Measurements from ENCODE around the gene SUCLG2. TPM values are rescaled to one million over a fixed set of nuclear protein-coding genes. Genes with fewer than 3 reads are reported as not detected.

The SUCLG2 gene
- total RNA-seq, 2 experiments from 2014 or later = 58.2 to 61.1 TPM

DNA sequence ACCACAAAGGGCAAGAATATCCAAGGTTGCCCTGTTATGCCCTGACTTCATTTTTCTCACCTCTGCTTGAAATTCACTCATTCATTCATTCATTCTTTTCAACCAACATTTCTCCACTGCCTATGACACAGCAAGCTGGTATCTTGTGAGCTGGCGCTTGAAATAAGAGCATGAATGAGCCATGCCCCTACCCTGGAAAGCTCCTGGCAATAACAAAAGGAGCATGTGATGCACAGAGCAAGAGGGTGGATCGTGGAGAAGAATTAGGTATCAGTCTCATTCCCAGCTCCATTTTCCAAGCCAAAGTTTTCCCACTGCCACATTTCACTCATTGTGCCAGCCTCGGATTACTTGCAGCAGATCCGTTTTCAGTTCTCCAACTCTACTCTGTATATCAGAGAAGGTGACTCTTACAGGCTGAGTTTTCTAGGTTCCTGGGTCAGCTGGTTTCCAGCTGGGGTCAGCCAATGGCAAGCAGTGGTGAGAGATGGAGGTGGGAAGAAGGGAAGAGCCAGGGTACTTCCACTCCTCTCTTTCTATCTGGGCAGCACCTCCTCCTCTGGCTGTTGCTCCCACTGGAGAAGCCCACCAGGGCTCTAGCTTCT, 144.8 kb downstream of the SUCLG2 start:
- ChIA-PET CTCF (no interaction called here), POLR2A (no interaction called here)
- Mint-ChIP-seq H3K4me1 (no peaks in the 10 kb centered on the region), H3K27ac (no peak overlapping the region), H3K27me3 (no peaks in the 10 kb centered on the region), H3K9me3 (ENCODE audit: low read depth) (no peaks in the 10 kb centered on the region), H3K36me3 (ENCODE audit: low read depth) (peaks cover 36% of the 10 kb centered on the region), H3K4me3 (no peak overlapping the region)
- no peak for DNase-seq
- no peak for ATAC-seq
- intact Hi-C loops (cut with DNase I, micrococcal nuclease) = no loop called here

DNA sequence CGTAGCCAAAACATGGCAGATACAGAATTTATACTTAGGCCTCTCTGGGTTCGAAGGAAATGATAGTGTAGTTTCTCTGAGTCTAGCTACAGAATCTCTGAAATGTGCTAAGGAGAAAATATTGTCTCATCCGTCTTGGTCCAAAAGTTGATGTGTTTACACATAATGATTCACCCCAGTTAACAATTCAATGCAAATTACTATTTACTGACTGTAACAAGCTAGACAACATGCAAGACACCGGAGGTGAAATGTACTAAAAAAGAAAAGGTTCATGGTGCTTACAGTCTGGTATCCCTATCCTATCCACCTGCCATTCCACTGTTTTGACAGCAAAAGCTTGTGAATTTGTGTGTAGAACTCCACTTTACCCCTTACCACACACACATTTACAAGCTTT, 146.8 kb downstream of the SUCLG2 start:
- Mint-ChIP-seq H3K36me3 (ENCODE audit: low read depth) (peaks cover 32% of the 10 kb centered on the region), H3K27ac (no peak overlapping the region), H3K4me3 (no peak overlapping the region), H3K9me3 (ENCODE audit: low read depth) (no peaks in the 10 kb centered on the region), H3K4me1 (no peaks in the 10 kb centered on the region), H3K27me3 (no peaks in the 10 kb centered on the region)
- ChIA-PET CTCF (interaction anchor here (1.0 kb wide), 1 partner anchor 10 kb away, joined by 3 read pairs; no protein-coding TSS in a partner anchor), POLR2A (no interaction called here)
- ATAC-seq = no peak
- intact Hi-C loops (cut with DNase I, micrococcal nuclease) = no loop called here
- no peak for DNase-seq

DNA sequence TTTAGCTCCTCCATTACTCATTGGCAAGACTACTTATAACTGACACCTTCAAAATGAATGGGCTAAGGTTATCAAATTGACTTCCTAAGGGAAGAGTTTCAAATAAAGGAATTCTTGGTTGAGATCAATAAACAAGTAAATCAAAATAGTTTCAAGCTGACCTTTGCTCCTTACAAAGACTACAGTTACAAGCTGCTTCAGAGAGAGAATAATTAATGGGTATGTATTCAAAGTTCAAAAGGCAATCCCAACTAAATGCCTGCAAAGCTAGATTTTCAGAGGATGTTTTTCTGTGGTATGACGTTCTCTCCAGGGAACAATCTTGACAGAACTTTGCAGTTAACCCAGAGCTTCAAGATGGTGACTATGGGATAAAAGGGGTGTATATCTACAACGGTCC, 153.7 kb downstream of the SUCLG2 start:
- Mint-ChIP-seq H3K36me3 (ENCODE audit: low read depth) (peaks cover 35% of the 10 kb centered on the region), H3K27me3 (no peaks in the 10 kb centered on the region), H3K4me3 (no peak overlapping the region), H3K9me3 (ENCODE audit: low read depth) (no peaks in the 10 kb centered on the region), H3K4me1 (no peaks in the 10 kb centered on the region), H3K27ac (no peak overlapping the region)
- intact Hi-C loops (cut with DNase I, micrococcal nuclease) = no loop called here
- ChIA-PET CTCF (interaction anchor here (1.4 kb wide), 1 partner anchor 12 kb away, joined by 3 read pairs; no protein-coding TSS in a partner anchor), POLR2A (no interaction called here)
- ATAC-seq (no peak), DNase-seq (no peak)

GRCh38 chr3:67497746-67498145, 156.7 kb downstream of the SUCLG2 start:
- H3K27ac Mint-ChIP-seq = no peak overlapping the region
- intact Hi-C loops (cut with DNase I, micrococcal nuclease) = no loop called here
- H3K9me3 Mint-ChIP-seq (ENCODE audit: low read depth) = no peaks in the 10 kb centered on the region
- peaks cover 42% of the 10 kb centered on the region for H3K36me3 Mint-ChIP-seq (ENCODE audit: low read depth)
- ChIA-PET CTCF (interaction anchor here (1.1 kb wide), 1 partner anchor 20 kb away, joined by 3 read pairs; no protein-coding TSS in a partner anchor), POLR2A (no interaction called here)
- ATAC-seq = no peak
- DNase-seq = no peak
- no peak overlapping the region for H3K4me3 Mint-ChIP-seq
- H3K4me1 Mint-ChIP-seq = no peaks in the 10 kb centered on the region
- no peaks in the 10 kb centered on the region for H3K27me3 Mint-ChIP-seq

GRCh38 chr3:67495751-67496150, 158.7 kb downstream of the SUCLG2 start:
- no peaks in the 10 kb centered on the region for H3K27me3 Mint-ChIP-seq
- H3K27ac Mint-ChIP-seq = no peak overlapping the region
- no peak for ATAC-seq
- CTCF ChIA-PET = no interaction called here
- peaks cover 2% of the 10 kb centered on the region for H3K4me1 Mint-ChIP-seq
- no peaks in the 10 kb centered on the region for H3K9me3 Mint-ChIP-seq (ENCODE audit: low read depth)
- no peak for DNase-seq
- no peak overlapping the region for H3K4me3 Mint-ChIP-seq
- POLR2A ChIA-PET = no interaction called here
- intact Hi-C loops (cut with DNase I, micrococcal nuclease) = no loop called here
- peaks cover 46% of the 10 kb centered on the region for H3K36me3 Mint-ChIP-seq (ENCODE audit: low read depth)

GRCh38 chr3:67493808-67494207, 160.6 kb downstream of the SUCLG2 start:
- Mint-ChIP-seq H3K27ac (no peak overlapping the region), H3K27me3 (no peaks in the 10 kb centered on the region), H3K4me3 (no peak overlapping the region), H3K36me3 (ENCODE audit: low read depth) (peaks cover 49% of the 10 kb centered on the region), H3K9me3 (ENCODE audit: low read depth) (no peaks in the 10 kb centered on the region), H3K4me1 (peaks cover 12% of the 10 kb centered on the region)
- intact Hi-C loops (cut with DNase I, micrococcal nuclease) = no loop called here
- POLR2A ChIA-PET = no interaction called here
- no peak for ATAC-seq
- CTCF ChIA-PET = interaction anchor here (1.1 kb wide), 1 partner anchor 380 kb away, joined by 3 read pairs; no protein-coding TSS in a partner anchor
- no peak for DNase-seq

DNA sequence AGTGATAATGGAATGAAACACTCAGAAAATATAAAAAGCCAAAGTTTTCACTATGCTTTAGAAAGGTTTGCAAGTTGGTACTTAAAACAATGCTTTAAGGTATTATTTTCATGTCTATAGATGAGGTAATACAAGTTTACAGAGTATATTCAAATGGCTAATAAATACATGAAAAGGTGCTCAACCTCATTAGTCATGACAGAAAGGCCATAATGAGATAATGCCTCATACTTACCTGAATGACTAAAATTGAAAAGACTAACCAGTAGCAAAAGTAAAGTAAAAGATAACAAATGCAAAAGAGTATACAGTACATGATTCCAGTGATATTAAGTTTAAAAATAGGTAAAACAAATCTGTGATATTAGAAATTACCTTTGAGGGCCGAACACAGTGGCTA, 163.8 kb downstream of the SUCLG2 start:
- H3K27ac Mint-ChIP-seq = no peak overlapping the region
- intact Hi-C loops (cut with DNase I, micrococcal nuclease) = no loop called here
- H3K4me3 Mint-ChIP-seq = no peak overlapping the region
- H3K9me3 Mint-ChIP-seq (ENCODE audit: low read depth) = no peaks in the 10 kb centered on the region
- H3K36me3 Mint-ChIP-seq (ENCODE audit: low read depth) = peaks cover 36% of the 10 kb centered on the region
- no peaks in the 10 kb centered on the region for H3K27me3 Mint-ChIP-seq
- CTCF ChIA-PET = no interaction called here
- POLR2A ChIA-PET = no interaction called here
- no peak for ATAC-seq
- DNase-seq = no peak
- H3K4me1 Mint-ChIP-seq = peaks cover 12% of the 10 kb centered on the region

DNA sequence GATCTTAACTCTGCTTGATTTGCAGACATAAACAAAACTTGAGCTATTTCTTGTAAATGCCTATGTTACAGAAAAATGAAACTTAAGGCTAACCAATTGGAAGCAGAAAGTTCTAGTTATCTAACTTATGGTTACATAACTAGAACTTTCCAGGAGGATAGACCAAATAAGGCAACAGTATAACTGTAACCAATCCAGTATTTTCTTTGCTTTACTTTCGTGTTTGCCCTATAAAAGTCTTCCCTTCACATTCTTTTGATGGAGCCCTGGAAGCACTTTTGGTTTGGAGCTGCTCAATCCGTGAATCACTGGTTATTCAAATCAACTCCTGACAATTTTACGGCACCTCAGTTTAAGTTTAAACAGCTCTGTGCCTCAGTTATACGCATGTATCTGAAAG, 164.6 kb downstream of the SUCLG2 start:
- Mint-ChIP-seq H3K36me3 (ENCODE audit: low read depth) (peaks cover 31% of the 10 kb centered on the region), H3K4me3 (no peak overlapping the region), H3K9me3 (ENCODE audit: low read depth) (no peaks in the 10 kb centered on the region), H3K27ac (no peak overlapping the region), H3K27me3 (no peaks in the 10 kb centered on the region), H3K4me1 (peaks cover 12% of the 10 kb centered on the region)
- ChIA-PET CTCF (interaction anchor here (0.6 to 1.3 kb wide), 3 partner anchors 12 to 1587 kb away, joined by 3 to 5 read pairs (median 3); no protein-coding TSS in a partner anchor), POLR2A (no interaction called here)
- DNase-seq (no peak), ATAC-seq (no peak)
- intact Hi-C loops (cut with DNase I, micrococcal nuclease) = no loop called here

DNA sequence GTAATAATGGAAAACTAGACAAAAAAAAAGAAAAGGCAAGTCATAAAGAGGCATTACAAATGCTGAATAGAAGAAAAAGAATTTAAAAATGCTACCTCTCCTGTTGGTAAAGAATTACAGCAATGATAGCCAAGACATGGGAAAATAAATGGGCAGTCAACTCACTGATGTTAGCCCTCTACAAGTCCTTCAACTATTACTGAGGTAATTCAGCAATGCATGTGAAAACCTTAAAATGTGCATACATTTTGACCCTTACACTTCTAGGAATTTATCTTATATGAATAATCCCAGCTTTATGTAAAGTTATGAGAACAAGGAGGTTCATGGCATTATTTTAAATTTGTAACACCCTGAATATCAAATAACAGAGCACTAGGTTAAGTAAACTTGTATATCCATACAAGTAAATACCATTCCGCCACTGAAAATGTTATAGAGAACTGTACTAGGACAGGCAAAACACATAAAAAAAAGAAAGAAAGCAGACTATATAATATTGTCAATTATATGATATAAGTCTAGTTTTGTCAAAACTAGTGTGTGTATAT, 166.8 kb downstream of the SUCLG2 start:
- POLR2A ChIA-PET = no interaction called here
- Mint-ChIP-seq H3K36me3 (ENCODE audit: low read depth) (peaks cover 32% of the 10 kb centered on the region), H3K27ac (no peak overlapping the region), H3K27me3 (no peaks in the 10 kb centered on the region), H3K4me3 (no peak overlapping the region), H3K9me3 (ENCODE audit: low read depth) (no peaks in the 10 kb centered on the region), H3K4me1 (peaks cover 15% of the 10 kb centered on the region)
- intact Hi-C loops (cut with DNase I, micrococcal nuclease) = no loop called here
- ATAC-seq (no peak), DNase-seq (no peak)
- CTCF ChIA-PET = no interaction called here

GRCh38 chr3:67486883-67487282, 167.5 kb downstream of the SUCLG2 start:
- DNase-seq = no peak
- ChIA-PET POLR2A (no interaction called here), CTCF (no interaction called here)
- Mint-ChIP-seq H3K27me3 (no peaks in the 10 kb centered on the region), H3K4me1 (peaks cover 15% of the 10 kb centered on the region), H3K36me3 (ENCODE audit: low read depth) (peaks cover 31% of the 10 kb centered on the region), H3K4me3 (no peak overlapping the region), H3K9me3 (ENCODE audit: low read depth) (no peaks in the 10 kb centered on the region), H3K27ac (no peak overlapping the region)
- no peak for ATAC-seq
- intact Hi-C loops (cut with DNase I, micrococcal nuclease) = no loop called here

DNA sequence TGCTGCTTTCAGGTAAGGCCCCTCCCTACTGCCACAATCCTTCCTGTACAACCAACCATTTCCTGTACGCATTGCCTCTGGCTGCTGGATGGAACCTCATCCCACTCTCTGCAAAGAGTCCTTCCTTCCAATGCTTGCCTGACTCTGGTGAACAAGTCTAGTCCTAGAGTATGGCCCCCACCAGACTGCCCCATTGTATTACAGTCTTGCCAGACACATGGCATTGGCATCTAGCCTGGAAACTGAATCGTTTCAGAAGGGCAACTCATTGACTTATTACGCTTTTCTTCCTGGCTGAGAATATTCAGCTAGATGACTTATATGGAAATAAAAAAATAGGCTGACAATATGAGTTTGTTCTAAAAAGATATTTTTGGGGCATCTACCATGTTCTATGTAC, 170.3 kb downstream of the SUCLG2 start:
- Mint-ChIP-seq H3K4me1 (peaks cover 6% of the 10 kb centered on the region), H3K27me3 (no peaks in the 10 kb centered on the region), H3K4me3 (no peak overlapping the region), H3K36me3 (ENCODE audit: low read depth) (peaks cover 31% of the 10 kb centered on the region), H3K9me3 (ENCODE audit: low read depth) (no peaks in the 10 kb centered on the region), H3K27ac (no peak overlapping the region)
- ATAC-seq = no peak
- CTCF ChIA-PET = no interaction called here
- no peak for DNase-seq
- POLR2A ChIA-PET = no interaction called here
- intact Hi-C loops (cut with DNase I, micrococcal nuclease) = no loop called here

GRCh38 chr3:67481126-67481525, 173.3 kb downstream of the SUCLG2 start:
- Mint-ChIP-seq H3K4me3 (no peak overlapping the region), H3K27me3 (no peaks in the 10 kb centered on the region), H3K36me3 (ENCODE audit: low read depth) (peaks cover 35% of the 10 kb centered on the region), H3K27ac (no peak overlapping the region), H3K4me1 (peaks cover 11% of the 10 kb centered on the region), H3K9me3 (ENCODE audit: low read depth) (no peaks in the 10 kb centered on the region)
- intact Hi-C loops (cut with DNase I, micrococcal nuclease) = no loop called here
- no peak for ATAC-seq
- ChIA-PET CTCF (no interaction called here), POLR2A (no interaction called here)
- DNase-seq = no peak

Measured in activated CD4-positive, alpha-beta T cell treated with anti-CD3 and anti-CD28 coated beads for 36 hours (primary cell).